Ammon's horn (tissue), 1 donor: ENCODE results near the gene CAPN9.
A peak's percentile ranks its signal among the peaks of the same experiment; 100 is the strongest.
"Not testable (repeated sequence)": the region's sequence is repeated elsewhere in the genome, so short reads cannot be mapped to it uniquely, and the experiment has no call there.

Experiments
- DNase-seq: peaks from one replicate; pipeline ENCODE4 v3.0.0-alpha.2; 2016; ENCODE audit warnings: low spot score

The CAPN9 gene

GRCh38 chr1:230746617-230747016, 571 bp upstream of the CAPN9 start:
- no peak for DNase-seq

GRCh38 chr1:230747890-230748800, 957 bp downstream of the CAPN9 start:
- peak; percentile 27 for DNase-seq

- no peak for DNase-seq
Observed at GRCh38 chr1:230749150-230749549, 2.0 kb downstream of the CAPN9 start.

- no peak for DNase-seq
Observed at GRCh38 chr1:230749635-230750034, 2.4 kb downstream of the CAPN9 start.

- DNase-seq, result no peak
Observed at GRCh38 chr1:230750576-230750975, 3.4 kb downstream of the CAPN9 start.

DNA sequence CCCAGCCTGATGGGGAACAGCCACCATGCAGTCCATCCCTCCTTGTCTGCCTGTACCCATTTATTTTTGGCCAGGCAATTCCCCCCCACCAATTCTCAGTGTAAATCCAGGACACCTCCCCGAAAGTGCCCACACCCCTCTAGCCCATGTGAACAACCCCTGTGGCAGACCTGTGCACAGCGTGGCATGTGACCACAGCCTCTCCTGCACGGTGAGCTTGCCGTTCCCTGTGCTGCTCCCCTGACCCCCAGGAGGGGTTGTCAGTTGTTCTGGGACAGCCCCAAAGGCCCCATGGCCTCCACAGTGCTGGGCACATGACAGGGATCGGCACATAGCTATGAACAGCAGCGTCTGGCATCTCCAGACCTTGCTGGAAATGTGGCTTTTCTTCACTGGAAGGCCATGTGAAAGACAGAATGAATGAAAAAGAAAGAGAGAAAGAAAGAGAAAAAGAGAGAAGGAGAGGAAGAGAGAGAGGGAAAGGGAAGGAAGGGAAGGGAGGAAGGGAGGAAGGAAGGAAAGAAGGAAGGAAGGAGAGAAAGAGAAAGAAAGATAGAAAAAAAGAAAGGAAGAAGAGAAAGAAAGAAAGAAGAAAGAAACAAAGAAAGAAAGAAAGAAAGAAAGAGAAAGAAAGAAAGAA, 3.9 kb downstream of the CAPN9 start:
- DNase-seq, result no peak

GRCh38 chr1:230752407-230752806, 5.2 kb downstream of the CAPN9 start:
- DNase-seq, result peak; percentile 95

- no peak for DNase-seq
Observed at GRCh38 chr1:230753191-230753585, 6.0 kb downstream of the CAPN9 start.

- peak; percentile 79 for DNase-seq
Observed at GRCh38 chr1:230753586-230754251, 6.5 kb downstream of the CAPN9 start.

DNA sequence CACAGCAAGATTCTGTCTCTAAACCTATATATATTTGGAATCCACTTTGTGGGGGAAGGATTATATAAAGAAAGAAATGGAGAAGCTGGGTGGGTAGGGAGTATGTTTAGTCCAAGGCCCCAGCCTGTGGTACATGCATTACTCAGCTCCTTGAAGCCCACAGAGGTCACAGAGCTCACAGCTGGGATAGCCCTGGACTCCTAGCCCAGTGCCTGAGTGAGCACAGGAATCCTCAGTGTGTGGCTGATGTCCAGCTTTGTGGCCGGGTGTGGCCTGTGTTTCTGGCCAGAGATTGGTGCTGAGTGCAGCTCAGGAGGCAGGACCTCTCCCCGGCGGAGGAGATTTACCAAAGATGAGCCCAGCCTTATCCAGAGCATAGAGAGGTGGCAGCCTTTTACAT, 7.6 kb downstream of the CAPN9 start:
- no peak for DNase-seq

GRCh38 chr1:230757856-230758708, 10.9 kb downstream of the CAPN9 start:
- DNase-seq, result no peak

GRCh38 chr1:230758709-230759368, 11.7 kb downstream of the CAPN9 start:
- DNase-seq, result no peak

- no peak for DNase-seq
Observed at GRCh38 chr1:230759369-230760065, 12.3 kb downstream of the CAPN9 start.

GRCh38 chr1:230760360-230760827, 13.2 kb downstream of the CAPN9 start:
- DNase-seq, result no peak

DNA sequence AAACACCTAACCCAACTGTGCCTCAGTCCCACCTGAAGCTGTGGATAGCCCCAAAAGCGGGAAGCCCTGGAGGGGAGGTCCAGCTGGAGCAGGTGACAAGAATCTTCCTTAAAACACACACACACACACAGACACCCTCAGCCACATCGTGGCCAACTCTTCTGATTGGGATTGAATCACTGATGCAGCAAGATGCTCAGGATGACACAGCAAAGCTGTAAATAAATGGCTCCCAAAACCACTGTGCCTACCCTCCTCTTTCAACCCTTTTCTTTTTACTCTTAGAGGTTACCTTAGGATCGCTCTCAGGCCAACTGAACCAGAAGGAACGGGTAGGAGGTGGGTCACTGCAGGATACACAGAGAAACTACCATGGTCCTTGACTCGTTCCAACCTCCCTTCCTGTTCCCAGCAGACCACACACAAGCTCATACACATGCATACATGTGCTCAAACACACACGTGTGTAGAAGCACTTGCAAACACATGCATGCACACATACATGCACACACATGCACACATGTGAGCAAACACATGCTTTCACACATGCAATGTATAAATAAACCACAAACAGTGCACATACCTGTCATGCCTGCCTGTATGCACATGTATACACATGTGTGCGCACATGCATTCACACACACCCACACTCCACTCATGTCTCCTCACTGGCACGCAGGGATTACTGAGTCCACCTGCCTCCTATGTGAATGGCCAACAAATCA, 14.4 kb downstream of the CAPN9 start:
- no peak for DNase-seq

DNA sequence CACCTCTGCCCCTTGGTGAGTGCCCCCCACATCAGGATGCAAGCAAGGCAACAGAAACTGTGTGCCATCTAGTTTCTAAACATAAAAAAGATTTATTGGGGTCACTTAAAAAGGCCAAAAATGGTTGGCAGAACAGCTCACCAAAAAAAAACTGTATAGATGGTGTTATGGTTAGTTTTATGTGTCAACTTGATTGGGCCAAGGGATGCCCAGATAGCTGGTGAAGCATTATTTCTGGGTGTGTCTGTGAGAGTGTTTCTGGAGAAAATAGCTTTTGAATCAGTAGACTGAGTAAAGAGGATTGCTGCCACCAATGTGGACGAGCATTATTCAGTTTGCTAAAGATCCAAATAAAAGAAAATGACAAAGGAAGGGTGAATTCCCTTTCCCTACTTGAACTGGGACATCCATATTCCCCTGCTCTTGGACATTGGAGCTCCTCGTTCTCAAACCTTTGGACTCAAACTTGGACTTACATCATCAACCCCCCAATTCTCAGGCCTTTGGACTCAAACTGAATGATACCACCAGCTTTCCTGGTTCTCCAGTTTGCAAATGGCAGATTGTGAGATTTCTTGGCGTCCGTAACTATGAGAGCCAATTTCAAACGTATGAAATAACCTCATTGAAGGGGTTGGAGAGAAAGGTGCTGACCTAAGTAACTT, 16.9 kb downstream of the CAPN9 start:
- no peak for DNase-seq

DNA sequence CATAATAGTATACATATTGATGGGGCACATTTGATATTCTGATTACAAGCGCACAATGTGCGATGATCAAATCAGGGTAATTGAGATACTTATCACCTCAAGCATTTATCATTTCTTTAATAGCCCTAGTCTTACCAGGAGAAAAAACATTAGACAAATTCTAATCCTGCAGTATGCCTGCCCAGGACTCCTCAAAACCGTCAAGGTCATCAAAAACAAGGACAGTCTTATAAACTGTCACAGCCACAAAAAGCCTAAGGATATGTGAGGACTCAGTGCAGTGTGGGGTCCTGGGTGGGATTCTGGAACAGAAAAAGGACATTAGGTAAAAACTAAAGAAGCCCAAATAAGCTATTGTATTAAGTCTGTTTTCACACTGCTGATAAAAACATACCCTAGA, 19.1 kb downstream of the CAPN9 start:
- no peak for DNase-seq

GRCh38 chr1:230767859-230768612, 20.8 kb downstream of the CAPN9 start:
- not testable (repeated sequence) for DNase-seq
